Measurements from ENCODE around the gene ANKRD1. TPM values are rescaled to one million over a fixed set of nuclear protein-coding genes. Genes with fewer than 3 reads are reported as not detected.

The ANKRD1 gene
- total and polyA plus RNA-seq, 2 of the 8 experiments (the other 6 are each of a cell fraction or from before 2014, with no cell fraction given), result 0.03 TPM; not detected in 1

DNA sequence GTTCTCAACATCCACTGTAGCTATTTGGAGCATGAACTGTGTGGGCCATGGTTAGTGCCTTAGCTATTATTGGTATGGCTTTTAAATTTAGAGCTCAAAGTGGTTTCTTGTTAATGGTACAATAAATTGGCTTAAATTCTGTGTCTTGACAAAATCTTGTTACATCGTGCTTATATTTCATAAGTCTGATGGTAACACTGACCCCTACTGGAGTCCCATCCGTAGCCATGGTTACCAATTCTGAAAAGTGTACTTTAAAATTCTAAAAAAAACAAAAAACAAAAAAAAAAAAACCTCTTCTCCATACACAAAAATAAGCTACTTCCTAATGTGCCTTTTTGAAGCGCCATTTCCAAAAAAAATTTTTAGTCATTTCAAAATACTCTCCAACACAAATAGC, 55.5 kb downstream of the ANKRD1 start:
- Histone ChIP-seq H3K36me3 (ENCODE audit: control insufficient read depth in 2 of 4, insufficient read depth in 4 of 4, low read length in 3 of 4) (no peaks in the 10 kb centered on the region; a peak in 1 of 8 replicates), H2BK20ac (ENCODE audit: low read length) (no peak overlapping the region), H3K4me1 (replicated peaks in 1 of 4; ENCODE audit: control insufficient read depth in 3 of 4, insufficient read depth in 4 of 4, low read length in 3 of 4) (no peaks in the 10 kb centered on the region; a peak in 1 of 7 replicates), H3K4me3 (ENCODE audit: extremely low read depth in 1 of 4, insufficient read depth in 2 of 4, low read depth in 3 of 4, low read length in 4 of 4) (no peak overlapping the region), H3K27me3 (replicated peaks in 1 of 4; ENCODE audit: control insufficient read depth in 3 of 4, extremely low read depth in 1 of 4, insufficient read depth in 3 of 4, low read length in 3 of 4) (no peaks in the 10 kb centered on the region), H2AK5ac (ENCODE audit: low read depth, low read length) (no peak overlapping the region), H3K23ac (ENCODE audit: insufficient read length) (no peak overlapping the region), H2BK120ac (replicated peaks; ENCODE audit: low read depth, low read length) (no peak overlapping the region), H3K79me1 (ENCODE audit: low read depth, low read length) (no peaks in the 10 kb centered on the region), H3K18ac (ENCODE audit: extremely low read depth, low read length) (no peak overlapping the region), H4K20me1 (replicated peaks in 1 of 2; ENCODE audit: control insufficient read depth in 1 of 2, insufficient read depth in 2 of 2, low read length in 2 of 2) (no peaks in the 10 kb centered on the region), H4K5ac (ENCODE audit: insufficient read length, low read depth, low read length) (no peak overlapping the region), H2AFZ (ENCODE audit: low read length) (no peak overlapping the region), H3K56ac (replicated peaks; ENCODE audit: insufficient read length, low read depth, low read length) (no peak overlapping the region), H3K14ac (ENCODE audit: insufficient read length) (no peak overlapping the region), H3K4me2 (ENCODE audit: insufficient read depth in 1 of 2, low read depth in 2 of 2, low read length in 2 of 2) (no peak overlapping the region), H2BK15ac (ENCODE audit: low read length) (no peak overlapping the region), H3K23me2 (ENCODE audit: low read depth, low read length) (no peaks in the 10 kb centered on the region), H3K4ac (replicated peaks; ENCODE audit: insufficient read length, low read depth, low read length) (no peak overlapping the region), H3K79me2 (ENCODE audit: control insufficient read depth in 1 of 2, insufficient read depth in 2 of 2, low read length in 2 of 2) (no peaks in the 10 kb centered on the region), H4K8ac (ENCODE audit: extremely low read depth, insufficient read depth, low read length) (no peak overlapping the region), H2BK5ac (ENCODE audit: low read depth, low read length) (no peak overlapping the region), H2BK12ac (ENCODE audit: low read depth, low read length) (no peak overlapping the region), H3K27ac (ENCODE audit: low read depth, low read length) (no peak overlapping the region), H3K9me3 (ENCODE audit: insufficient read depth in 2 of 2, low read depth in 1 of 2, low read length in 1 of 2) (peaks cover 4 to 10% of the 10 kb centered on the region in 2 experiments; a peak in 2 of 4 replicates), H3K9ac (replicated peaks in 1 of 4; ENCODE audit: extremely low read depth in 1 of 4, low read depth in 3 of 4, low read length in 3 of 4) (no peak overlapping the region), H4K91ac (replicated peaks; ENCODE audit: insufficient read length, low read length) (no peak overlapping the region)
- POLR2A ChIA-PET (ENCODE audit: partially characterized antibody), result no interaction called here
- DNase-seq (ENCODE audit: low read depth in 1 of 2, low spot score in 2 of 2), result no peak
- no peak for FAIRE-seq
- CTCF ChIA-PET (ENCODE audit: partially characterized antibody), result interaction anchor here (0.6 to 5.7 kb wide), 26 partner anchors 10 to 1868 kb away, joined by 3 to 31 read pairs (median 3); no protein-coding TSS in a partner anchor
- 83% methylated on average over 3 of the region's 3 CpGs; no CpG with 5 or more reads in 1 of the 2 experiments for WGBS, 2 experiments (ENCODE audit: extremely low coverage in 1 of 2, insufficient coverage in 1 of 2, insufficient read length in 1 of 2, insufficient replicate concordance in 2 of 2, low coverage in 1 of 2, low lambda C conversion rate in 2 of 2, missing lambda C conversion rate in 1 of 2)
- TF ChIP-seq, protein P1, sequence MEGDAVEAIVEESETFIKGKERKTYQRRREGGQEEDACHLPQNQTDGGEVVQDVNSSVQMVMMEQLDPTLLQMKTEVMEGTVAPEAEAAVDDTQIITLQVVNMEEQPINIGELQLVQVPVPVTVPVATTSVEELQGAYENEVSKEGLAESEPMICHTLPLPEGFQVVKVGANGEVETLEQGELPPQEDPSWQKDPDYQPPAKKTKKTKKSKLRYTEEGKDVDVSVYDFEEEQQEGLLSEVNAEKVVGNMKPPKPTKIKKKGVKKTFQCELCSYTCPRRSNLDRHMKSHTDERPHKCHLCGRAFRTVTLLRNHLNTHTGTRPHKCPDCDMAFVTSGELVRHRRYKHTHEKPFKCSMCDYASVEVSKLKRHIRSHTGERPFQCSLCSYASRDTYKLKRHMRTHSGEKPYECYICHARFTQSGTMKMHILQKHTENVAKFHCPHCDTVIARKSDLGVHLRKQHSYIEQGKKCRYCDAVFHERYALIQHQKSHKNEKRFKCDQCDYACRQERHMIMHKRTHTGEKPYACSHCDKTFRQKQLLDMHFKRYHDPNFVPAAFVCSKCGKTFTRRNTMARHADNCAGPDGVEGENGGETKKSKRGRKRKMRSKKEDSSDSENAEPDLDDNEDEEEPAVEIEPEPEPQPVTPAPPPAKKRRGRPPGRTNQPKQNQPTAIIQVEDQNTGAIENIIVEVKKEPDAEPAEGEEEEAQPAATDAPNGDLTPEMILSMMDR (IDR thresholded peaks at IDR 0.05; ENCODE audit: control extremely low read depth in 1 of 3, insufficient read depth in 1 of 3, low read depth in 1 of 3, low read length in 3 of 3), result peak in 1 of 3 experiments; percentile 7; a peak in 1 of 4 replicates
- no peak for TF ChIP-seq KDM1A (IDR thresholded peaks at IDR 0.05; ENCODE audit: borderline replicate concordance, low read length)
